NCI-H526 treated with DMSO at 0.1 percent for 48 hours (cell line): ENCODE measurements around the gene ANKRD29.

Experiments
- DNase-seq: peaks from one replicate; lab custom pipeline; 2025; lab: John Stamatoyannopoulos, UW

Gene ANKRD29

GRCh38 chr18:23684515-23685197 is 21.9 kb upstream of the ANKRD29 start:
- DNase-seq, result no peak

GRCh38 chr18:23683671-23684070 is 21.0 kb upstream of the ANKRD29 start:
- no peak for DNase-seq

DNA sequence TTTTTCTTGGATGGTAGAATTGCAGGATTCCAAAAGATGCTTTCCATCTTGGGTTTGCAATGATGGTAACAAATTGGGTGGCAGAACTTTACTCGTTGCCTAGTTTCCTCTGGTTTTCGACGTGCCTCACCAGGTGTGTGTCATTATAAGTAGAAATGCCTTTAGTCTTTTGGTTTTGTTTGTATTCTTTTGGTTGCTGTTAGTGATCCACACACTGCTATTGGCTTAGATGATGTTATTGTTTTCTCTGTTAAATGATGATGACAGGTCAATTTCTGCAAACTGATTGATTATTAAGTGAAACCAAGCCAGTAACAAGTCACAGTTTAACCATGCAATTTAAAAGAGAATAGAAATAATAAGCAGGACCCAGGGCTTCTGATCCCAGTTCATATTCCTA is 20.4 kb upstream of the ANKRD29 start:
- no peak for DNase-seq

- DNase-seq, result no peak
Measured at GRCh38 chr18:23682472-23682871, 19.8 kb upstream of the ANKRD29 start.

- no peak for DNase-seq
Measured at GRCh38 chr18:23682045-23682444, 19.3 kb upstream of the ANKRD29 start.

DNA sequence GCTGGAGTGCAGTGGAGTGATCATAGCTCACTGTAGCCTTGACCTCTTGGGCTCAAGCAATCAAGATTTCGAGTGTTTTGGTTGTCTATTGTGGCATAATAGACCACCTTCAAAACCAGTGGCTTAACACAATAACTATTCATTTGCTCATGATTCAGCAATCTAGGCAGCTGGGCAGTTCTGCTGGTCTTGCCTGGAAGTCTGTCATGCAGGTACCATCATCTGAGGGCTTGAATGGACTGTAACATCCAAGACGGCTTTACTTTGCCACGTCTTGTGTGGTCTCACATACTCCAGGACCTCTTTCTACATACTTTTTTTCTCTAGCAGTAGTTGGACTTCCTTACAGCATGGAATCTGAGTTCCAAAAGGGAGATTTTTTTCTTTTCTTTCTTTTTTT is 13.2 kb upstream of the ANKRD29 start:
- DNase-seq, result no peak

GRCh38 chr18:23675236-23675635 is 12.5 kb upstream of the ANKRD29 start:
- no peak for DNase-seq

GRCh38 chr18:23673725-23674124 is 11.0 kb upstream of the ANKRD29 start:
- DNase-seq, result no peak

- DNase-seq, result no peak
Measured at GRCh38 chr18:23671564-23671963, 8.9 kb upstream of the ANKRD29 start.

- DNase-seq, result no peak
Measured at GRCh38 chr18:23669804-23670405, 7.2 kb upstream of the ANKRD29 start.

DNA sequence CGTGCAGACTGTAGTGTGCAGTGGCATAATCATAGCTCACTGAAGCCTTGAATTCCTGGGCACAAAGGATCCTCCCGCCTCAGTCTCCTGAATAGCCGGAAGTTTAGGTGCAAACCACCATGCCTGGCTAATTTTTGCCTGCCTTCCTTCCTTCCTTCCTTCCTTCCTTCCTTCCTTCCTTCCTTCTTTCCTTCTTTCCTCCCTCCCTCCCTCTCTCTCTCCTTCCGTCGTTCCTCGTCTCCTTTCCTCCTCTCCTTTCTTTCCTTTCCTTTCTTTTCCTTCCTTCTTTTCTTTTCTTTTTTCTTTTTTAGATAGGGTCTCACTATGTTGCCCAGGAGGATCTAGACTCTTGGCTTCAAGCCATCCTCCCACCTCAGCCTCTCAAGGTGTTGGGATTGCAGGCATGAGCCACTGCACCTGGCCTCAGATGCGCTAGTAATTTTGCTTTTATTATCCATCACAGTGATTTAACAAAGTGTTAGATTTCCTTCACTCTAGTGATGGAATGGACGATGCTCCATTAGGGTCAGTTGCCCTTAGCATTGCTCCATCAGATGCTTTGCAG is 6.6 kb upstream of the ANKRD29 start:
- DNase-seq, result no peak

DNA sequence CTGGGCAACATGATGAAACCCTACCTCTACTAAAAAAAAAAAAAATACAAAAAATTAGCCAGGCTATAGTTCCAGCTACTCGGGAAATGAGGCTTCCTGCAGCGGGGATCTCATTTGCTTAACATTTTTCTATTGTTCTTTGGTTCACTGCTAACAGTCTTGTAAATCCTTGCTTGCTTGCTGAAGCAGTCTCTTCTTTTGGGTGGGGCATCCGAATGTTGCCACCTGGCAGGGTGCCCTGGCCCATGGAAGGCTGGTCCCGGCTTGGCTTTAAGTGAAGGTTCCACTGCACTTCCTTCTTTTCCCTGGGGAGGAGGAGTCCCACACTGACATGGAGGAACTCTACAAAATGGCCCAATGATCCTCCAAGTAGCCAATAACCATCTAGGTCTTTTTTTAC is 6.0 kb upstream of the ANKRD29 start:
- no peak for DNase-seq

DNA sequence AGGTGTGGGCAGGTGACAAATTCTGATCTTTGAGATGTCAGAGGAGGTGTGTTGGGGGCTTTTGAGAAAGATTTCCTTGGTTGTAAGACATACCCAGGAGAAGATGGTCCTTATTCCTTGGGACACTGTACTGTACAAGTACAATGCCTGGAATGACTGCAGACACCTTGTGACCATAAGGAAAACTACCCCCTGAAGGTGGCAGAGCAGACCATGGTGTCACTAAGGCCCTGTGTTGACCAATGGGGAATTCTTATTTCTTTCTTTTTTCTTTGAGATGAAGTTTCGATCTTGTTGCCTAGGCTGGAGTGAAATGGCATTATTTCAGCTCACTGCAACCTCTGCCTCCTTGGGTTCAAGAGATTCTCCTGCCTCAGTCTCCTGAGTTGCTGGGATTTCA is 4.4 kb upstream of the ANKRD29 start:
- no peak for DNase-seq

- no peak for DNase-seq
Measured at GRCh38 chr18:23664674-23665073, 2.0 kb upstream of the ANKRD29 start.

GRCh38 chr18:23661735-23662308 is 889 bp downstream of the ANKRD29 start:
- no peak for DNase-seq

- DNase-seq, result no peak
Measured at GRCh38 chr18:23658285-23658684, 4.4 kb downstream of the ANKRD29 start.

DNA sequence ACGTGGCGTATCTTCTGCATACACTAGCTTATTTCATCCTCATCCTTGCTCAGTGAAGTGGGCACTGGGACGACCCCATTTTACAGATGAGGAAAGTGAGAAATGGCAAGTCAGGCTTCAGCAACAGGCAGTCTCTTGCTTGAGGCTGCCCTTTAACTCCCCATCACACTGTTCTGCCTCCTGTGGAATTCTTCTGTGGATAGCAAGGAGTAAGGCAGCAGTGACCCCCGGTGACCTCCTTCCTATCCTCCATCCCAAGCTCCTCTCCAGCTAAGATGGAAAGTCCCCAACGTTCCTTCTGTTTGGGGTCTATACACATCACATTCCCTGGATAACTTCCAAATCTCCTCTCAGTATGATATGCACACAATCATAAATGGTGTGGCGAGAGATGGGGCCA is 10.5 kb downstream of the ANKRD29 start:
- no peak for DNase-seq

GRCh38 chr18:23650968-23651927 is 11.5 kb downstream of the ANKRD29 start:
- DNase-seq, result no peak

DNA sequence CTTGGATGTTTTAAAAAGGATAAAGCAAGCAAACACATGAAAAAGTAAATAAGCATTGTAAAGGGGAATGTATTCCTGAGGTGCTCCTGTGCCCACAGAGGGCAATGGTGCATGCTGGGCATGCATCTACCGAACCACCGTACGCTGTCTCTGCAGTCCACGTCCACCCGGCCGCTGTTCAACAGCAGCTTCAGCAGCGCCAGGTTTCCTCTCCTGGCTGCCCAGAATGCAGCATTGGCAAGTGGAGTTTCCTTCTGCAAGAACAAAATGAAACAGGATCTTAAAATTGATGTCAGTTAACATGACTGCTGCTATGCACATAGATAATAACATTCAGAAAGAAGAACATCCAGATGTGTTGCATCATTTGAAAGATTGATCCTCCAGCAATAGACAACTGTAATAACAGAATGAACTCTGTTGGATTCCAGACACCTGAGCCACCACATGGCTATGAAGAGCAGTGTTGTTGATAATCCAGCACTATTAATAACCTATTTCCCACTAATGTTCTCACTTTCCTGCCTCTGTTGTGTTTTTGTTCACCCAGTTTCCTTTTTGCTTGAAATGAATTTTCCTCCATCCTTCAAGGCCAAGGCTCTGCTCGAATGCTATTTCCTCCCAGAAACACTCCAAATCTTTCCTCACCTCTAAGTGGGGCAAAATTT is 13.6 kb downstream of the ANKRD29 start:
- DNase-seq, result no peak

DNA sequence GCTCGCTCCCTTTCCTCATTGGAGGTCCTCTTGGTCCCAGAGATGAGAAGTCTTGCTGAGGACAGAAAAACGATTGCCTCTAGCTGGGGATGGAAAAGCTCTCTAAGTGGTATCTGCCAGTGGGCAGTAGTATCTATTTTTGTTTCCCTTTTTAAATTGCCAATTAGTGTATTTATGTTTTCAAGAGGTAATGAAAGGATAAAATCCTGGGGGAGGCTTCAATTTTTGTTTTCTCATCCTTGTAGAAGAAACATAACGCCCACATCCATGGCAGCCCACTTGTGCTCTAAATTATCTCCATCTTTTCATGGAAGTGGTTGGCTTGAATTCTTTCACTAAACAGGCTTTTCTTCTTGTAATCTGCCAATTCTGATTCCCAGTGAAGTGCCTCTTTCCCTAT is 14.3 kb downstream of the ANKRD29 start:
- DNase-seq, result no peak

DNA sequence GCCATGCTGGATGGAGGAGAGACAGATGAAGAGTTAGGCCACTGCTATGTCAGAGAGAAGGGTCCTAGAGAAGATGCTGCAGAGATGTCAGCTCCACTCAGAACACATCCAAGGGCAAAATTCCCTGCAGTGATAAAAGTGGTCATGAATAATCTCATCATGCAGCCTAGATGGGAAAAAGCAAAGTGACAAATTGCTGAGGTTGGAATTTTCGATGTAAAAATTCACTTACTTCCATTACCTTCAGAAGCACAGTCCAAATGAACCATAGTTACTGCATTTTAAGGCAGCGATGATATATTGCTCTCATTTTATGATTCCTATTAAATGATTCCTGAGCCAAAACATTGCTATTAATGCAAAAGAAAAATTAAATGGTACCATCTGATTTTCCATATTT is 16.4 kb downstream of the ANKRD29 start:
- DNase-seq, result no peak
